Esophagus (tissue), 2 donors: Measurements from ENCODE around the gene OR5A2. TPM values are rescaled to one million over a fixed set of nuclear protein-coding genes. Genes with fewer than 3 reads are reported as not detected.
"Not testable (repeated sequence)": the region's sequence is repeated elsewhere in the genome, so short reads cannot be mapped to it uniquely, and the experiment has no call there.

Experiments used
- H3K27ac ChIP-seq, 2 donors: one replicate each; pipeline ENCODE4 v1.5.1; 2013; ENCODE audit warnings: low read depth in 2 of 2, mild to moderate bottlenecking in 2 of 2, inconsistent platforms in 1 of 2, low read length in 1 of 2, moderate library complexity in 1 of 2
- H3K27me3 ChIP-seq, 2 donors: one replicate each; pipeline ENCODE4 v1.6.1; 2013; ENCODE audit warnings: low read length in 2 of 2, control low read depth in 1 of 2, mild to moderate bottlenecking in 1 of 2; ENCODE audit not compliant: insufficient read depth in 2 of 2, control insufficient read depth in 1 of 2
- H3K36me3 ChIP-seq, 2 donors: one replicate each; pipeline ENCODE4 v1.6.1; 2013; ENCODE audit warnings: low read length in 1 of 2; ENCODE audit not compliant: control insufficient read depth in 2 of 2, insufficient read depth in 2 of 2
- H3K4me1 ChIP-seq, 2 donors: one replicate each; pipeline ENCODE4 v1.6.1; 2013; ENCODE audit warnings: low read length in 1 of 2; ENCODE audit not compliant: control insufficient read depth in 2 of 2, insufficient read depth in 2 of 2
- H3K4me3 ChIP-seq, 2 donors: one replicate each; pipeline ENCODE4 v1.5.1; 2013; ENCODE audit warnings: low read length in 2 of 2, mild to moderate bottlenecking in 2 of 2, low read depth in 1 of 2, moderate library complexity in 1 of 2
- H3K9me3 ChIP-seq, 2 donors: one replicate each; pipeline ENCODE4 v1.6.1; 2013; ENCODE audit warnings: mild to moderate bottlenecking in 2 of 2, low read depth in 1 of 2, low read length in 1 of 2, moderate library complexity in 1 of 2; ENCODE audit not compliant: control insufficient read depth in 2 of 2, insufficient read depth in 1 of 2
- WGBS, 2 donors: extraction: QIAGEN DNeasy Blood & Tissue Kit; methylation state at CpG; one replicate each; pipeline ENCODE4 v1.1.7; 2013; 5-methylcytosine and 5-hydroxymethylcytosine counted together
- polyA plus RNA-seq, 2 donors: library from polyadenylated mRNA; stranded (reverse); fragments of 200-250 nt; gene quantifications; one replicate each; pipeline ENCODE4 v1.2.3, GENCODE V29; 2013
- donor health status: healthy with polysubstance abuse.
- donor health status: Bipolar disorder and iron deficiency.

The OR5A2 gene
- not detected for polyA plus RNA-seq

GRCh38 chr11:59426361-59427067 is at the start of gene OR5A2:
Gene OR5A2 (minus strand): TSS chr11:59426413. CDS start chr11:59422953, 3,460 bp downstream.
- Histone ChIP-seq H3K4me3 (no peak within 1 kb of the TSS), H3K36me3 (no peaks in the 10 kb centered on the region)
- 55 to 68% methylated on average over 5 of the region's 5 CpGs for WGBS, 2 donors

GRCh38 chr11:59475176-59475575 is 49.0 kb upstream of the OR5A2 start:
- H3K36me3 ChIP-seq, result no peaks in the 10 kb centered on the region
- H3K27me3 ChIP-seq, result no peaks in the 10 kb centered on the region
- H3K27ac ChIP-seq, result no peak overlapping the region
- no peaks in the 10 kb centered on the region for H3K9me3 ChIP-seq
- 61 to 62% methylated on average over 9 of the region's 9 CpGs for WGBS, 2 donors
- no peaks in the 10 kb centered on the region for H3K4me1 ChIP-seq
- H3K4me3 ChIP-seq, result no peak overlapping the region

More at GRCh38 chr11:59426361-59427067, at the start of gene OR5A2:
- Histone ChIP-seq H3K27me3 (no peaks in the 10 kb centered on the region), H3K27ac (no peak within 1 kb of the TSS), H3K4me1 (no peaks in the 10 kb centered on the region), H3K9me3 (no peaks in the 10 kb centered on the region)

- H3K27ac ChIP-seq, result no peak within 1 kb of the TSS
- no peaks in the 10 kb centered on the region for H3K4me1 ChIP-seq
- no peaks in the 10 kb centered on the region for H3K27me3 ChIP-seq
- no peak within 1 kb of the TSS for H3K4me3 ChIP-seq
- no peaks in the 10 kb centered on the region for H3K9me3 ChIP-seq
- H3K36me3 ChIP-seq, result no peaks in the 10 kb centered on the region
These were observed 46.8 kb upstream of the OR5A2 start, which contains the start of gene OR4D10 for GRCh38 chr11:59473015-59473414. Gene OR4D10 (plus strand): TSS chr11:59473315. CDS start chr11:59477430, 4,115 bp downstream.

GRCh38 chr11:59463190-59463641 is 37.0 kb upstream of the OR5A2 start:
- no peak overlapping the region for H3K27ac ChIP-seq
- no peaks in the 10 kb centered on the region for H3K4me1 ChIP-seq
- no peaks in the 10 kb centered on the region for H3K9me3 ChIP-seq
- no peaks in the 10 kb centered on the region for H3K27me3 ChIP-seq
- no peak overlapping the region for H3K4me3 ChIP-seq
- no peaks in the 10 kb centered on the region for H3K36me3 ChIP-seq
- 36 to 44% methylated on average over 5 of the region's 5 CpGs for WGBS, 2 donors

- Histone ChIP-seq H3K9me3 (no peaks in the 10 kb centered on the region), H3K27me3 (no peaks in the 10 kb centered on the region), H3K4me1 (peaks cover 0 to 2% of the 10 kb centered on the region in 2 donors), H3K4me3 (no peak overlapping the region), H3K27ac (no peak overlapping the region), H3K36me3 (no peaks in the 10 kb centered on the region)
- 72 to 83% methylated on average over 3 of the region's 3 CpGs for WGBS, 2 donors
These were observed 33.7 kb upstream of the OR5A2 start for GRCh38 chr11:59459916-59460315.

GRCh38 chr11:59456661-59457060 is 30.4 kb upstream of the OR5A2 start, which contains the start of gene OR4D6:
Gene OR4D6 (plus strand): TSS chr11:59456961. CDS start chr11:59456961, 0 bp downstream.
- H3K9me3 ChIP-seq, result no peaks in the 10 kb centered on the region
- 81% methylated on average over 2 of the region's 2 CpGs for WGBS, 2 donors
- H3K27ac ChIP-seq, result no peak within 1 kb of the TSS
- peaks cover 0 to 2% of the 10 kb centered on the region in 2 donors for H3K4me1 ChIP-seq
- no peaks in the 10 kb centered on the region for H3K36me3 ChIP-seq
- no peaks in the 10 kb centered on the region for H3K27me3 ChIP-seq
- no peak within 1 kb of the TSS for H3K4me3 ChIP-seq

GRCh38 chr11:59448484-59448883 is 22.3 kb upstream of the OR5A2 start:
- Histone ChIP-seq H3K36me3 (no peaks in the 10 kb centered on the region), H3K9me3 (no peaks in the 10 kb centered on the region), H3K4me1 (no peaks in the 10 kb centered on the region), H3K27ac (no peak overlapping the region), H3K4me3 (no peak overlapping the region), H3K27me3 (no peaks in the 10 kb centered on the region)
- WGBS, 2 donors, result 70 to 71% methylated on average over 2 of the region's 2 CpGs

- WGBS, 2 donors, result 65 to 77% methylated on average over 1 of the region's 1 CpG
- H3K36me3 ChIP-seq, H3K4me3 ChIP-seq, H3K9me3 ChIP-seq, H3K27ac ChIP-seq, H3K27me3 ChIP-seq, H3K4me1 ChIP-seq: not testable (repeated sequence)
These were observed 19.4 kb upstream of the OR5A2 start for GRCh38 chr11:59445624-59446023.

GRCh38 chr11:59437770-59438169 is 11.6 kb upstream of the OR5A2 start:
- no peaks in the 10 kb centered on the region for H3K36me3 ChIP-seq
- H3K4me3 ChIP-seq, result no peak overlapping the region
- H3K27me3 ChIP-seq, result no peaks in the 10 kb centered on the region
- no peaks in the 10 kb centered on the region for H3K4me1 ChIP-seq
- 79 to 81% methylated on average over 7 of the region's 7 CpGs for WGBS, 2 donors
- no peaks in the 10 kb centered on the region for H3K9me3 ChIP-seq
- no peak overlapping the region for H3K27ac ChIP-seq

GRCh38 chr11:59436169-59436568 is 10.0 kb upstream of the OR5A2 start, which contains the start of gene OR5A1:
Gene OR5A1 (plus strand): TSS chr11:59436469. CDS start chr11:59443169, 6,700 bp downstream.
- Histone ChIP-seq H3K9me3 (no peaks in the 10 kb centered on the region), H3K4me3 (no peak within 1 kb of the TSS), H3K27ac (no peak within 1 kb of the TSS), H3K27me3 (no peaks in the 10 kb centered on the region), H3K4me1 (no peaks in the 10 kb centered on the region), H3K36me3 (no peaks in the 10 kb centered on the region)
- 72 to 75% methylated on average over 3 of the region's 3 CpGs for whole genome bisulfite sequencing, 2 donors
